Karpas-422 (cell line): ENCODE results near the gene CISH. TPM values are rescaled to one million over a fixed set of nuclear protein-coding genes. Genes with fewer than 3 reads are reported as not detected.

ENCODE experiments used
- DNase-seq: peaks from one replicate; pipeline ENCODE4 v3.0.0-alpha.2; 2015
- H2AFZ ChIP-seq: fragments of 200-600 bp; sonication (generic); 2 replicates; pipeline ENCODE4 v1.6.1; 2014; ENCODE audit warnings: antibody characterized with exemption, low read length, mixed read lengths
- H3K27ac ChIP-seq: fragments of 200-600 bp; sonication (generic); 2 replicates; pipeline ENCODE4 v1.5.1; 2014; ENCODE audit warnings: mild to moderate bottlenecking, low read length, moderate library complexity
- H3K27me3 ChIP-seq: fragments of 200-600 bp; sonication (generic); 2 replicates; pipeline ENCODE4 v1.6.1; 2014; ENCODE audit warnings: low read length, mixed read lengths
- H3K36me3 ChIP-seq: fragments of 200-600 bp; sonication (generic); 2 replicates; pipeline ENCODE4 v1.6.1; 2014; ENCODE audit warnings: low read length, mixed read lengths; ENCODE audit not compliant: insufficient read depth
- H3K4me1 ChIP-seq: fragments of 200-600 bp; sonication (generic); 2 replicates; pipeline ENCODE4 v1.6.1; 2014; ENCODE audit warnings: mild to moderate bottlenecking, low read length, mixed read lengths
- H3K4me2 ChIP-seq: fragments of 200-600 bp; sonication (generic); 2 replicates; pipeline ENCODE4 v1.6.1; 2014; ENCODE audit warnings: low read length, low read depth, mild to moderate bottlenecking; ENCODE audit not compliant: poor library complexity, severe bottlenecking
- H3K4me3 ChIP-seq: fragments of 200-600 bp; sonication (generic); 2 replicates; pipeline ENCODE4 v1.5.1; 2014; ENCODE audit warnings: mild to moderate bottlenecking, antibody characterized with exemption, low read length, mixed read lengths
- H3K79me2 ChIP-seq: fragments of 200-600 bp; sonication (generic); 2 replicates; pipeline ENCODE4 v1.6.1; 2014; ENCODE audit warnings: mild to moderate bottlenecking, low read length, mixed read lengths
- H3K9ac ChIP-seq: fragments of 200-600 bp; sonication (generic); 2 replicates; pipeline ENCODE4 v1.6.0; 2014; ENCODE audit warnings: low read length
- H3K9me2 ChIP-seq: fragments of 200-600 bp; sonication (generic), shearing (Covaris generic); replicated peaks from 2 replicates; pipeline ENCODE4 v1.6.0; 2014; ENCODE audit warnings: mild to moderate bottlenecking, low read length, moderate library complexity; ENCODE audit not compliant: insufficient read depth
- H3K9me3 ChIP-seq: fragments of 300-700, 200-600 bp; sonication (generic); 2 replicates; pipeline ENCODE4 v1.6.1; 2014; ENCODE audit warnings: low read length, mixed read lengths
- H4K20me1 ChIP-seq: fragments of 200-600 bp; sonication (generic); 2 replicates; pipeline ENCODE4 v1.6.1; 2014; ENCODE audit warnings: mild to moderate bottlenecking, antibody characterized with exemption, low read length, low read depth; ENCODE audit not compliant: insufficient read depth
- total RNA-seq: library from RNA; depleted of rRNA; stranded (reverse); fragments of >200 nt; shearing (Covaris generic); gene quantifications from 2 replicates; pipeline ENCODE4 v1.2.3, GENCODE V29; 2014; ENCODE audit warnings: low replicate concordance

CISH gene
- total RNA-seq, 1 experiment from 2014 or later: not detected

DNA sequence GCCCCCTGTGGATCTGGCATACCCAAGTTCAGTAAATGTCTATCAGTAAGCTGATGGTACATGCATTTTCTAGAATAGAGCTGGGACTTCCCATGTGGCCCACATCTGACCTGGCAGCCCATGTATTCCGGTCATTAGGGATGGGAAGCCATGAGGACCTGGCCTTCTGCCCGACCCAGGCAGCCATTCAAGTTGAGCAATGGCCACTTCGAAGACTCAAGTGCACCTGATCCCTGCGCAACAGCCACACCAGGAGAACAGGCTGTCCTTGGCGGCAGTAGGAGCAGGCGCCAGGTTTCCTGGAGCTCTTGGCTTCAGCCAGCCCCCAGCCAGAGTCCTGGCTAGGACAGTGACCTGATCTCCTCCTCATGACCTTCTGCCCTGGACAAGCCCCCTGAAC lies 27.7 kb downstream of the CISH start:
- Histone ChIP-seq H3K4me1 (no peaks in the 10 kb centered on the region), H3K27me3 (no peaks in the 10 kb centered on the region), H3K9ac (no peak overlapping the region), H3K9me2 (no peaks in the 10 kb centered on the region), H3K4me2 (no peak overlapping the region), H3K4me3 (no peak overlapping the region), H3K9me3 (no peaks in the 10 kb centered on the region), H3K79me2 (no peaks in the 10 kb centered on the region), H3K27ac (no peak overlapping the region), H2AFZ (no peak overlapping the region), H3K36me3 (no peaks in the 10 kb centered on the region), H4K20me1 (no peaks in the 10 kb centered on the region)
- no peak for DNase-seq

DNA sequence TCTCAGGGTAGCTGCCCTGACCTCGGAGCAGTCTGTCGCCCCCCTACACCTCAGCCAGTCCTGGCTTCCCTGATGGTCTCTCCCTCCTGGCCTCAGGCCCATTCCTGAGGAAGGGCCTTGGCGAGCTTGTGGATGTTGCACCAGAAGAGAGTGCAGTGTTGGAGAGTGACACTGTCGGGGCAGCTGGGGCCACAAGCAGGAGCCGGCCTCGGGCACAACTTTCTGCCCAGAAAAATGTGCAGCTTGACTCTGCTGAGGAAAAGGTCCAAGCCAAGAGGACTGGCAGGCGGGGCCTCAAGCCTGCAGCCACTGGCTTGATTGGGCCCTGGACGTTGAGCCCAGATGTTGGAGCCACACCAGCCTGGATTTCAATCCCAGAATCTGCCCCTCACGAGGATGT lies 29.5 kb downstream of the CISH start:
- Histone ChIP-seq H3K79me2 (no peaks in the 10 kb centered on the region), H3K4me2 (no peak overlapping the region), H3K36me3 (no peaks in the 10 kb centered on the region), H4K20me1 (no peaks in the 10 kb centered on the region), H3K4me3 (no peak overlapping the region), H3K9me3 (no peaks in the 10 kb centered on the region), H3K27me3 (no peaks in the 10 kb centered on the region), H2AFZ (no peak overlapping the region), H3K9me2 (no peaks in the 10 kb centered on the region), H3K4me1 (no peaks in the 10 kb centered on the region), H3K9ac (no peak overlapping the region), H3K27ac (no peak overlapping the region)
- DNase-seq: no peak

DNA sequence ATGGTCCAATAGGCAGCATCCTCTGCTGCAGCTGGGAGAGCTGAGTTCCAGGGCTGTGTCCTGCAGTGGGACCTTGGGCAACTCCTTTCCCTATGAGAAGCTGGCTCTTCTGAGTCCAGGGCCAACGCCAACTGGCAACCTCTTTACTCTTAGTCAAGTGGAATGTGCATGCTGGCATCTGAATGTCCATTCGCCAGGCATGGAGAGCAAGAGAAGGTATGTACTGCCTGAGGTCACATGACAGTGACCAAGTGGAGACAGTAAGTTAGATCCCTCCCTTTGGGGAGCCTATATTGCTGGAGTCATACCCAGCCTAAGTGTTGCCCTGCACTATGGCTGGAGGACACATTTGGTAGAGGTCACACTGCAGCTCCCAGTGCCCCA lies 30.1 kb downstream of the CISH start:
- Histone ChIP-seq H4K20me1 (no peaks in the 10 kb centered on the region), H3K79me2 (no peaks in the 10 kb centered on the region), H3K27me3 (no peaks in the 10 kb centered on the region), H3K9me3 (no peaks in the 10 kb centered on the region), H3K4me3 (no peak overlapping the region), H3K36me3 (no peaks in the 10 kb centered on the region), H3K4me2 (no peak overlapping the region), H2AFZ (no peak overlapping the region), H3K4me1 (no peaks in the 10 kb centered on the region), H3K27ac (no peak overlapping the region), H3K9me2 (no peaks in the 10 kb centered on the region), H3K9ac (no peak overlapping the region)
- DNase-seq: no peak

DNA sequence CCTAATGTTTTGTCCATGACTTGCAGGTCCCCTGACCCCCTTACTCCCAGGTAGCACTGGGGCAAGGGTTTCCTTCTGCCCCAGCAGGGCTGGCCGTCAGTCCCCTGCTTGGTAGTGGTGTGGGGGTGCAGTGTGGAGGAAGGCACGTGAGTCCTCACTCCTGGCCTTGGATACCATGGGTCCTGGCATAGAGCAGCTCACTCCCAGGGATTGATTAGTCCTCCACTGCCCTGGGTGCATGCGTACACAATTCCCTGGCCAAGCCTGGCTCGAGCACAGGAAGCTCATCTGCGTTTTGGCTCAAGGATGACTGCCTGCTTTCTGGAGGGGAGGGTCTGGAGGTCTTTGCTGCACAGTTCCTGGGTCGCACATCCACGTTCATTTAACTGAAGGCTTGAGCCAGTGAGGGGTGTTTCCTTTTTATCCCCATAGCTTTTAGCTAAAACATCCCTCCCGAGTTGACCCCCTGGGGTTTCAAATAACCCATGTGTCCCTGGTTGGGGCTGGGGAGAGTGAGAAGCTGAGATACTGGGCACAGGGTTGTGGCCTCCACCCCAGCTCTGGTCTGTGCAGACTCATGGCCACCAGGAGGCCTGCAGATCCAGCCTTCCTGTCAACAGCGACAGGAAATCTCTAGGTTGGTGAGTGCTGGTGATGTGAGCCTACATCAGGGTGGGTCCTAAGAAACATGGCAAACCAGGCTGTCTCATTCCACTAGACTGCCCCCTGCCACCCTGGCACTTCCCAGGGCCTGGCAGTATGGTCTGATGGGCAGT lies 30.7 kb downstream of the CISH start:
- Histone ChIP-seq H3K9ac (no peak overlapping the region), H4K20me1 (no peaks in the 10 kb centered on the region), H3K9me2 (no peaks in the 10 kb centered on the region), H3K27ac (no peak overlapping the region), H3K9me3 (no peaks in the 10 kb centered on the region), H3K27me3 (no peaks in the 10 kb centered on the region), H3K4me2 (no peak overlapping the region), H3K4me1 (no peaks in the 10 kb centered on the region), H3K36me3 (no peaks in the 10 kb centered on the region), H3K4me3 (no peak overlapping the region), H3K79me2 (no peaks in the 10 kb centered on the region), H2AFZ (no peak overlapping the region)
- DNase-seq: no peak

DNA sequence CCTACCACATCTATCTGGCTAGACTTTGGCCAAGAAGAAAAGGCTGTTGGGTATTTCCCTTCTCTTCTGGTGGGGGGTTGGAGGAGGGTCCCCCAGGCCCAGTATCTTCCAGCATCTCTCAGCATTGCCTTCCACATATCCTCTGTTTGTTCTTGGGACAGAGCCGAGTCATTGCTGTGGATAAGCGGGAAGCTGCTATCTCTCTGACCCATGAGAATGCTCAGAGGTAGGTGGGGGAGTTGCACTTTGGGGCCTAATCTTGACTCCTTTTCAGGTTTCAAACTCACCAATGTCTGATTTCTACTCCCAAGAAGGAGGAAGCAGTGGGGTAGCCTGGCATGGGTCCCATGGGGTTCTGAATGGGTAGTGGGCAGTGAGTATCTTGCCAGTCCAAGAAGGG lies 34.2 kb downstream of the CISH start:
- H3K36me3 ChIP-seq: no peaks in the 10 kb centered on the region
- H3K9me3 ChIP-seq: no peaks in the 10 kb centered on the region
- no peaks in the 10 kb centered on the region for H4K20me1 ChIP-seq
- no peaks in the 10 kb centered on the region for H3K4me1 ChIP-seq
- no peak overlapping the region for H3K4me3 ChIP-seq
- H3K27ac ChIP-seq: no peak overlapping the region
- no peaks in the 10 kb centered on the region for H3K9me2 ChIP-seq
- H3K79me2 ChIP-seq: no peaks in the 10 kb centered on the region
- no peak overlapping the region for H3K9ac ChIP-seq
- no peak overlapping the region for H2AFZ ChIP-seq
- no peak for DNase-seq
- H3K27me3 ChIP-seq: no peaks in the 10 kb centered on the region
- no peak overlapping the region for H3K4me2 ChIP-seq

DNA sequence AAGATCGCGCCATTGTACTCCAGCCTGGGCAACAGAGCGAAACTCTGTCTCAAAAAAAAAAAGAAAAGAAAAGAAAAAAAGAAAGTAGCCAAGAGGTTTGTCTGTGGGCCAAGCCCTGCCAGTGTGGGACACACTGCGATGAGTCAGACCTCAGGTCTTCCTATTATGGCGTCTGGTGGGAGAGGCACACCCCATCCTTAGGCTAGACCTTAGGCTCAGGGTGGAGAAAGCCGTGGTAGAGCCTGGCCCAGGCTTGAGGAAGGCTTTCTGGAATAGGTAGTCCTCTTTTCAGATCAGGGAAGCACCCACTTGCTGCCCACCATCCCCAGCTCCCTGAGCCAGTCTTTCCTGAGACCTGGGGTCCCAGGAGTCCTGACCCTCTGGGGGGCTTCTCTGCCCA lies 36.2 kb downstream of the CISH start:
- H3K27me3 ChIP-seq: no peaks in the 10 kb centered on the region
- no peak overlapping the region for H2AFZ ChIP-seq
- H3K4me1 ChIP-seq: peaks cover 5% of the 10 kb centered on the region
- H3K4me2 ChIP-seq: no peak overlapping the region
- no peak overlapping the region for H3K4me3 ChIP-seq
- no peak overlapping the region for H3K9ac ChIP-seq
- H3K9me3 ChIP-seq: no peaks in the 10 kb centered on the region
- no peak overlapping the region for H3K27ac ChIP-seq
- H3K79me2 ChIP-seq: peaks cover under 1% of the 10 kb centered on the region; the same call in 1 of the 2 replicates
- H3K36me3 ChIP-seq: no peaks in the 10 kb centered on the region
- no peak for DNase-seq
- H3K9me2 ChIP-seq: no peaks in the 10 kb centered on the region
- H4K20me1 ChIP-seq: no peaks in the 10 kb centered on the region

DNA sequence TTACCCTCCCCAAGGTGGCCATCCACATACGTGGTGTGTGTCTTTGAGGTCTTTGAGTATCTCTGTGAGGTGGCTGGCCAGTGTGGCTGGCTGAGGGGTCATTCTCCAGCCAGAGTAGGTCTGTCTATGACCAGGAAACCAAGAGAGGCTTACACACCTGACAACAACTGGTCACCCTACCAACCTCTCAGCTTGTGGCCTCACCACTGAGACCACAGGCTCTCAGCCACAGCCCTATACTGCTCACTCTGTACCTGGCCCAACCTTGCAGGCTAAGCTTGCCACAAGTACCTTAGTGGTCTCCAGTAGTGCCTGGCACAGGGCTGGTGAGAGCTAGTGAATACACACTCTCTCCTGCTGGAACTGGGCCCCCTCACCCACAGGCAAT lies 37.1 kb downstream of the CISH start:
- Histone ChIP-seq H3K4me3 (no peak overlapping the region), H3K79me2 (peaks cover 5% of the 10 kb centered on the region; the same call in 1 of the 2 replicates), H3K27ac (no peak overlapping the region), H3K9me2 (no peaks in the 10 kb centered on the region), H3K4me1 (peaks cover 10% of the 10 kb centered on the region), H4K20me1 (no peaks in the 10 kb centered on the region), H2AFZ (no peak overlapping the region), H3K4me2 (no peak overlapping the region), H3K36me3 (no peaks in the 10 kb centered on the region), H3K9ac (no peak overlapping the region), H3K27me3 (no peaks in the 10 kb centered on the region), H3K9me3 (no peaks in the 10 kb centered on the region)
- DNase-seq: no peak

DNA sequence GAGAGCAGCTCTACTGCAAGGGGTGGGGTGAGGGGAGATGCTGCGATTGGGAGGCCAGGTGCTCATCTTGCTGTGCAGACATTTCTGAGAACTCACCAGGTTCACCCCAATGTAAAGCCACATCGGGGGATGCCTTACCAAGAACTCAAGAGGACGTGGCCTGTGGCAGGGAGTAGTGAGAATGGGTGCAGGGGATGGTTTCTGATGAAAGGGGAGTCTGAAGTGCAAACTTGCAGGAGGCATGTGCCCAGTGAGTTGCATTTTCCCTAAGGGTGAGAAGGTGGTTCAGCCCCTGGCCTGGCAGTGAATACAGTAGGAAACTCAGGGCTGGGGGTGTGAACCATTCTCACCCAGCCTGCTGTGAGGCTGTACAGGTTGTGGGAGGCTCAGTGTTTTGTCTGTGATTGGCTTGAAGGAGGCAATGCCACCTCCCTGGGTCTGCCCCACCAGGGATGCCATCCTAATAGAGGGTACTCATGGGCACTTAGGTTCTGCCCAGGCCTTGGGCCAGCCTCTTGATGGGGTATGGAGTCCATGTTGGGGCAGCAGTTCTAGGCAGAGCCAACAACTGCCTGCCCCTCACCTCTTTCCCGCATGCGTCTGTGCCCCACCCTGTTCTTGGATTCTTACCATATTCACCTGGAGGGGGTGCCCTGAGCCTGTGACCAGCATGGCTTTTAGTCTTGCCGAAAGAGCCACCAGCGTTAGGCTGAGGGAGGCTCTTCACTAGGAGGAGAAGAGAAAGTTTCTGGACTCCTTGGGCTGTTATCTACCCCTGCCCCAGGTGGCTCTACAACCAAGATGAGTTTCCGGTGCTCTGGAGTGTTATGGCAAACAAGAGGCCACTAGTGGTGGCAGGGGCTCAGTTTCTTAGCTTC lies 37.8 kb downstream of the CISH start:
- no peak overlapping the region for H3K4me3 ChIP-seq
- H2AFZ ChIP-seq: no peak overlapping the region
- H3K9ac ChIP-seq: no peak overlapping the region
- H3K27me3 ChIP-seq: no peaks in the 10 kb centered on the region
- peaks cover 10% of the 10 kb centered on the region for H3K4me1 ChIP-seq
- H4K20me1 ChIP-seq: no peaks in the 10 kb centered on the region
- no peaks in the 10 kb centered on the region for H3K9me3 ChIP-seq
- H3K27ac ChIP-seq: no peak overlapping the region
- peaks cover 5% of the 10 kb centered on the region; the same call in 1 of the 2 replicates for H3K79me2 ChIP-seq
- no peak overlapping the region for H3K4me2 ChIP-seq
- no peaks in the 10 kb centered on the region for H3K9me2 ChIP-seq
- no peaks in the 10 kb centered on the region for H3K36me3 ChIP-seq
- no peak for DNase-seq
